Mucosa of descending colon (tissue), 3 donors: ENCODE measurements around the gene SORD. TPM values are rescaled to one million over a fixed set of nuclear protein-coding genes. Genes with fewer than 3 reads are reported as not detected.
"Not testable (repeated sequence)": the region's sequence is repeated elsewhere in the genome, so short reads cannot be mapped to it uniquely, and the experiment has no call there.

Source experiments
- ATAC-seq: fragments of 200-7000 bp; cut with Tn5 transposase; one replicate; pipeline ENCODE4 v1.9.1; 2020; ENCODE audit warnings: mild to moderate bottlenecking, moderate library complexity
- DNase-seq, 3 donors: peaks; one replicate each; pipeline ENCODE4 v3.0.0-alpha.2; 2020
- H3K36me3 ChIP-seq: fragments of 200-600 bp; one replicate; pipeline ENCODE4 v1.8.0; 2021; ENCODE audit warnings: low read depth, mild to moderate bottlenecking
- H3K4me1 ChIP-seq: fragments of 200-600 bp; one replicate; pipeline ENCODE4 v1.8.0; 2021; ENCODE audit warnings: low read depth, mild to moderate bottlenecking
- H3K4me3 ChIP-seq: fragments of 200-600 bp; one replicate; pipeline ENCODE4 v1.8.0; 2021; ENCODE audit warnings: mild to moderate bottlenecking
- H3K9me3 ChIP-seq: fragments of 200-600 bp; one replicate; pipeline ENCODE4 v1.8.0; 2021; ENCODE audit warnings: mild to moderate bottlenecking
- intact Hi-C, 2 donors: fragments of 100-400 bp; cut with DNase I in 1 of 2; cut with micrococcal nuclease in 1 of 2; formaldehyde crosslinking; loops; one replicate each; pipeline versions ENCODE4 v1.11.0 to v1.11.1; 2022; cut with DNase I, micrococcal nuclease
- total RNA-seq, 3 donors: library from RNA; stranded (reverse); fragmentation: NEBNext Ultra II Directional in 2 of 3; extraction: Animal tissue kit (Norgen Biotek cat#: 25700) in 2 of 3; gene quantifications; one replicate each; pipeline versions ENCODE4 v1.2.1 to v1.2.4, GENCODE V29; 2021 to 2023
- TF ChIP-seq, protein P1 (sequence below): fragments of 200-600 bp; IDR thresholded peaks from one replicate; pipeline ENCODE4 v1.8.0; 2022; ENCODE audit warnings: antibody characterized with exemption, mild to moderate bottlenecking
- donor health status: DM: no; HTN: no; CAD: no; lungs with moderate emphysema.
- donor health status: DM: no; HTN: no; CAD: no.
- donor health status: DM: no; HTN: yes; CAD: no.

SORD gene
- total RNA-seq, 3 donors from 2014 or later, result 11.7 to 31.1 (median 15.8) TPM

- no peak overlapping the region for H3K4me3 ChIP-seq
- DNase-seq (no peak), ATAC-seq (no peak)
- no peaks in the 10 kb centered on the region for H3K36me3 ChIP-seq
- TF ChIP-seq, protein P1, sequence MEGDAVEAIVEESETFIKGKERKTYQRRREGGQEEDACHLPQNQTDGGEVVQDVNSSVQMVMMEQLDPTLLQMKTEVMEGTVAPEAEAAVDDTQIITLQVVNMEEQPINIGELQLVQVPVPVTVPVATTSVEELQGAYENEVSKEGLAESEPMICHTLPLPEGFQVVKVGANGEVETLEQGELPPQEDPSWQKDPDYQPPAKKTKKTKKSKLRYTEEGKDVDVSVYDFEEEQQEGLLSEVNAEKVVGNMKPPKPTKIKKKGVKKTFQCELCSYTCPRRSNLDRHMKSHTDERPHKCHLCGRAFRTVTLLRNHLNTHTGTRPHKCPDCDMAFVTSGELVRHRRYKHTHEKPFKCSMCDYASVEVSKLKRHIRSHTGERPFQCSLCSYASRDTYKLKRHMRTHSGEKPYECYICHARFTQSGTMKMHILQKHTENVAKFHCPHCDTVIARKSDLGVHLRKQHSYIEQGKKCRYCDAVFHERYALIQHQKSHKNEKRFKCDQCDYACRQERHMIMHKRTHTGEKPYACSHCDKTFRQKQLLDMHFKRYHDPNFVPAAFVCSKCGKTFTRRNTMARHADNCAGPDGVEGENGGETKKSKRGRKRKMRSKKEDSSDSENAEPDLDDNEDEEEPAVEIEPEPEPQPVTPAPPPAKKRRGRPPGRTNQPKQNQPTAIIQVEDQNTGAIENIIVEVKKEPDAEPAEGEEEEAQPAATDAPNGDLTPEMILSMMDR, result no peak
- no peaks in the 10 kb centered on the region for H3K4me1 ChIP-seq
- H3K9me3 ChIP-seq, result no peaks in the 10 kb centered on the region
- intact Hi-C loops, result no loop called here
These were observed 23.9 kb upstream of the SORD start for GRCh38 chr15:44999105-44999504.

DNA sequence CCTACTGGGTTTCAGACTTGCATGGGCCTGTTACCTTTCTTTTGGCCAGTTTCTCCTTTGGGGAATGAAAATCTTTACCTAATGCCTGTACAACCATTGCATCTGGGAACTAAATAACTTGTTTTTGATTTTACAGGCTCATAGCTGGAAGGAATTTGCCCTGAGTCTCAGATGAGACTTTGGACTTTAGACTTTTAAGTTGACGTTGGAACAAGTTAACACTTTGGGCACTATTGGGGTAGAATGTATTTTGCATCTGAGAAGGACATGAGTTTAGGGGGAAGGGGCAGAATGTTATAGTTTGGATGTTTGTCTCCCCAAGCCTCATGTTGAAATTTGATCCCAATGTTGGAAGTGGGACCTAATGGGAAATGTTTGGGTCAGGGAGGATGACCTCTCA, 21.8 kb upstream of the SORD start:
- H3K9me3 ChIP-seq, H3K36me3 ChIP-seq, ATAC-seq, intact Hi-C loops, H3K4me3 ChIP-seq, H3K4me1 ChIP-seq, DNase-seq: not testable (repeated sequence)

- H3K9me3 ChIP-seq, intact Hi-C loops, H3K36me3 ChIP-seq, H3K4me1 ChIP-seq, DNase-seq, ATAC-seq, H3K4me3 ChIP-seq: not testable (repeated sequence)
These were observed 19.1 kb upstream of the SORD start for GRCh38 chr15:45003731-45004410.

- ATAC-seq, H3K4me3 ChIP-seq, H3K4me1 ChIP-seq, DNase-seq, intact Hi-C loops, H3K36me3 ChIP-seq, H3K9me3 ChIP-seq: not testable (repeated sequence)
These were observed 18.3 kb upstream of the SORD start for GRCh38 chr15:45004590-45005175.

DNA sequence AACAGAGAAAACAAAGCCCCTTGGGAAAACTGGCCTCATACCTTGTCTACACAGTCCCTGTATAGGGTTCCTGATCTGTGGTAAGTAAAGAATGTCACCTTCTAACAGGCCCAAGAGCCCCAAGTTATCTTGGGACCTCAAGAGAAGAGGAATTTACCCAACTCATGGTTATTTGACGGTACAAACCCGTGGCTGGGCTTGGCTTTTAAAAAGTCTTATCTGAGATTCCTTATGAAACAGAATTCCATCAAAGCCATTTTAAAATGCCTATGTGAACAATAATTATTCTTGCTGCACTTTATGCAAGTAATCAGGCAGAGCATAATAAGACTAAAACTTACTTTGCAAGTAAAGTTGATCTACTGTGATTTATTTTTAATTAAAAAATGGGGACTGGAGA, 13.9 kb upstream of the SORD start:
- H3K4me1 ChIP-seq, result no peaks in the 10 kb centered on the region
- intact Hi-C loops, result no loop called here
- no peak for ATAC-seq
- no peaks in the 10 kb centered on the region for H3K9me3 ChIP-seq
- H3K4me3 ChIP-seq, result no peak overlapping the region
- TF ChIP-seq, protein P1, result no peak
- H3K36me3 ChIP-seq, result no peaks in the 10 kb centered on the region
- no peak for DNase-seq

- DNase-seq, ATAC-seq, intact Hi-C loops: not testable (repeated sequence)
These were observed 7.9 kb upstream of the SORD start for GRCh38 chr15:45015114-45015513.

GRCh38 chr15:45020222-45020900, 2.6 kb upstream of the SORD start:
- H3K4me3 ChIP-seq, H3K36me3 ChIP-seq, H3K4me1 ChIP-seq, intact Hi-C loops, ATAC-seq, H3K9me3 ChIP-seq, DNase-seq: not testable (repeated sequence)

More at GRCh38 chr15:45015114-45015513, 7.9 kb upstream of the SORD start:
- not testable (repeated sequence) for H3K36me3 ChIP-seq, H3K4me3 ChIP-seq, H3K4me1 ChIP-seq, H3K9me3 ChIP-seq

DNA sequence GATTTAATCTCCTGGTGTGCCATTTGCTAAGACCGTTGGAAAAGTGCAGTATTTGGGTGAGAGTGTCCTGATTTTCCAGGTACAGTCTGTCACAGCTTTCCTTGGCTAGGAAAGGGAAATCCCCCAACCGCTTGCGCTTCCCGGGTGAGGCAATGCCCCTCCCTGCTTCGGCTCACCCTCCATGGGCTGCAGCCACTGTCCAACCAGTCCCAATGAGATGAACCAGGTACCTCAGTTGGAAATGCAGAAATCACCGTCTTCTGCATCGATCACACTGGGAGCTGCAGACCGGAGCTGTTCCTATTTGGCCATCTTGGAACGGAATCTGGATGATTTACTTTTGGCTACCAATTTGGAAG, 2.1 kb upstream of the SORD start:
- H3K4me1 ChIP-seq, H3K36me3 ChIP-seq, DNase-seq, H3K9me3 ChIP-seq, intact Hi-C loops, ATAC-seq, H3K4me3 ChIP-seq: not testable (repeated sequence)
